ENCODE measurements around the gene CPLANE2. TPM values are rescaled to one million over a fixed set of nuclear protein-coding genes. Genes with fewer than 3 reads are reported as not detected.

Gene CPLANE2
- total RNA-seq, 2 donors from 2014 or later: 9.3 to 14.6 TPM

- H3K9me3 ChIP-seq: no peaks in the 10 kb centered on the region
- no peak overlapping the region for H3K27ac ChIP-seq
- H3K4me3 ChIP-seq: no peak overlapping the region
- no peaks in the 10 kb centered on the region for H3K27me3 ChIP-seq (replicated peaks; ENCODE audit: insufficient read depth)
- no peak for TF ChIP-seq CTCF (IDR thresholded peaks at IDR 0.05)
- H3K4me1 ChIP-seq (ENCODE audit: control insufficient read depth in 1 of 2, low read depth in 2 of 2): peaks cover 10 to 22% of the 10 kb centered on the region in 2 donors
- DNase-seq (ENCODE audit: low spot score): no peak
- no peaks in the 10 kb centered on the region for H3K36me3 ChIP-seq
- no peak for ATAC-seq (ENCODE audit: insufficient number of reproducible peaks, low FRiP score, low read depth)
These were observed 26.4 kb downstream of the CPLANE2 start for GRCh38 chr1:16210581-16210980.

- H3K27ac ChIP-seq: no peak overlapping the region
These were observed 27.1 kb downstream of the CPLANE2 start for GRCh38 chr1:16209847-16210407.

GRCh38 chr1:16209132-16209846 is 27.7 kb downstream of the CPLANE2 start:
- H3K27ac ChIP-seq: no peak overlapping the region
- no peaks in the 10 kb centered on the region for H3K36me3 ChIP-seq
- peaks cover 10 to 22% of the 10 kb centered on the region in 2 donors for H3K4me1 ChIP-seq (ENCODE audit: control insufficient read depth in 1 of 2, low read depth in 2 of 2)
- H3K27me3 ChIP-seq (replicated peaks; ENCODE audit: insufficient read depth): no peaks in the 10 kb centered on the region
- no peak overlapping the region for H3K4me3 ChIP-seq
- DNase-seq (ENCODE audit: low spot score): no peak
- H3K9me3 ChIP-seq: no peaks in the 10 kb centered on the region
- no peak for ATAC-seq (ENCODE audit: insufficient number of reproducible peaks, low FRiP score, low read depth)
- TF ChIP-seq CTCF (IDR thresholded peaks at IDR 0.05): no peak

More at GRCh38 chr1:16209847-16210407, 27.1 kb downstream of the CPLANE2 start:
- peaks cover 10 to 22% of the 10 kb centered on the region in 2 donors for H3K4me1 ChIP-seq (ENCODE audit: control insufficient read depth in 1 of 2, low read depth in 2 of 2)
- no peaks in the 10 kb centered on the region for H3K27me3 ChIP-seq (replicated peaks; ENCODE audit: insufficient read depth)
- H3K36me3 ChIP-seq: no peaks in the 10 kb centered on the region
- DNase-seq (ENCODE audit: low spot score): no peak
- TF ChIP-seq CTCF (IDR thresholded peaks at IDR 0.05): no peak
- H3K9me3 ChIP-seq: no peaks in the 10 kb centered on the region
- H3K4me3 ChIP-seq: no peak overlapping the region
- ATAC-seq (ENCODE audit: insufficient number of reproducible peaks, low FRiP score, low read depth): no peak

GRCh38 chr1:16208270-16208987 is 28.6 kb downstream of the CPLANE2 start:
- H3K4me3 ChIP-seq: no peak overlapping the region
- ATAC-seq (ENCODE audit: insufficient number of reproducible peaks, low FRiP score, low read depth) (no peak), DNase-seq (ENCODE audit: low spot score) (no peak)
- H3K27ac ChIP-seq: no peak overlapping the region
- H3K36me3 ChIP-seq: no peaks in the 10 kb centered on the region
- no peaks in the 10 kb centered on the region for H3K9me3 ChIP-seq
- peaks cover 10 to 22% of the 10 kb centered on the region in 2 donors for H3K4me1 ChIP-seq (ENCODE audit: control insufficient read depth in 1 of 2, low read depth in 2 of 2)
- H3K27me3 ChIP-seq (replicated peaks; ENCODE audit: insufficient read depth): no peaks in the 10 kb centered on the region
- no peak for TF ChIP-seq CTCF (IDR thresholded peaks at IDR 0.05)
